ENCODE results near the gene ATF7IP2. TPM values are rescaled to one million over a fixed set of nuclear protein-coding genes. Genes with fewer than 3 reads are reported as not detected.
"Not testable (repeated sequence)": the region's sequence is repeated elsewhere in the genome, so short reads cannot be mapped to it uniquely, and the experiment has no call there.

The ATF7IP2 gene, protein sequence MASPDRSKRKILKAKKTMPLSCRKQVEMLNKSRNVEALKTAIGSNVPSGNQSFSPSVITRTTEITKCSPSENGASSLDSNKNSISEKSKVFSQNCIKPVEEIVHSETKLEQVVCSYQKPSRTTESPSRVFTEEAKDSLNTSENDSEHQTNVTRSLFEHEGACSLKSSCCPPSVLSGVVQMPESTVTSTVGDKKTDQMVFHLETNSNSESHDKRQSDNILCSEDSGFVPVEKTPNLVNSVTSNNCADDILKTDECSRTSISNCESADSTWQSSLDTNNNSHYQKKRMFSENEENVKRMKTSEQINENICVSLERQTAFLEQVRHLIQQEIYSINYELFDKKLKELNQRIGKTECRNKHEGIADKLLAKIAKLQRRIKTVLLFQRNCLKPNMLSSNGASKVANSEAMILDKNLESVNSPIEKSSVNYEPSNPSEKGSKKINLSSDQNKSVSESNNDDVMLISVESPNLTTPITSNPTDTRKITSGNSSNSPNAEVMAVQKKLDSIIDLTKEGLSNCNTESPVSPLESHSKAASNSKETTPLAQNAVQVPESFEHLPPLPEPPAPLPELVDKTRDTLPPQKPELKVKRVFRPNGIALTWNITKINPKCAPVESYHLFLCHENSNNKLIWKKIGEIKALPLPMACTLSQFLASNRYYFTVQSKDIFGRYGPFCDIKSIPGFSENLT
- total RNA-seq (2014; rRNA removed; shearing (Covaris generic)): 7.1 and 13.1 TPM in 2 replicates

DNA sequence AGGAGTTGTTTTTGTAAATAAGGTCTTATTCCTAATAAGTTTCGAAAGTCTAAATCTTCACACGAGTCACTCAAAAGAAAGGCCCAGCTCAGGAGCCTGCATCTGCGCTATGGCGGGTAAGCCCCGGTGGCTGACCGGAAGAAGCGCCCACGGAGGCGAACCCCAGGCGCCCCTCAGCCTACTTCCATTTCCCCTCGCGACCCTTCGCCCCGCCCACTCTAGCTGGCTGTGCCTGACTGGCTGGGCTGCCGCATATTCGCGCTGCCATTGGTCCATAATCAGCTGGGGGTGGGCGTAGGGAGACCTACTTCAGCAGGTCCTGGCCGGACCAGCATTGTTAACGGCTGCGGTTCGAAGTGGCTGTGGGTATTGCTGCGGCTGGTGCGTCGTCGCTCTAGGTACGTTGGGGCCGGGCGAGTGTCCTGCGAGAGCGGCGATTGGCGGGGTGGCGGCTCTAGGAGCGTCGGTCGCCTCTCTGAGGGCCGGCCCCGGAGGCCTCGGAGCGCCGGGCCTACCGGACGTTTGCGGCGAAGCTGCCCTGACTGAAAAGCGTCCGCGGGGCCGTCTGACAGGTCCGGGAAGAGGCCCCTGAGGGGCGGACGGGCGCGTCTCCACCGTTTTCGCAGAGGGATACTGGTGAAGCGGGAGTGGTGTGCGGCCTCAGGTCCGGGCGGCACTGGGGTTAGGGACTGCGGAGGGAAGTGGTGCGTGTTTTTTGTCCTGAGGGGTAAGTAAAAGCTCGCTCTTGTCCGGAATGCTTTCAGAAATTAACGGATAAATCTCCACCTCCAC, at the start of gene ATF7IP2:
ATF7IP2 (plus strand) TSS at position 337 of the 792 bp plus-strand sequence. CDS start 44,560 bp downstream, outside the sequence.
- H3K27me3 ChIP-seq (replicated peaks): no peaks in the 10 kb centered on the region
- no peaks in the 10 kb centered on the region for H3K9me3 ChIP-seq (replicated peaks)
- peak; percentile 82 to 93 for DNase-seq (ENCODE audit: low read depth in 1 of 2, low spot score in 2 of 2)
- peaks cover 4% of the 10 kb centered on the region; the same call in 1 of the 2 replicates for H3K36me3 ChIP-seq
- H3K4me1 ChIP-seq (replicated peaks): 0 out of 2 replicates have a peak, but pooled peaks cover 3% of the 10 kb centered on the region
- H3K4me3 ChIP-seq: peak within 1 kb of the TSS; percentile 56
- H3K27ac ChIP-seq: 0 out of 2 replicates have a peak within 1 kb of the TSS, but pooled peaks have one; percentile 15

DNA sequence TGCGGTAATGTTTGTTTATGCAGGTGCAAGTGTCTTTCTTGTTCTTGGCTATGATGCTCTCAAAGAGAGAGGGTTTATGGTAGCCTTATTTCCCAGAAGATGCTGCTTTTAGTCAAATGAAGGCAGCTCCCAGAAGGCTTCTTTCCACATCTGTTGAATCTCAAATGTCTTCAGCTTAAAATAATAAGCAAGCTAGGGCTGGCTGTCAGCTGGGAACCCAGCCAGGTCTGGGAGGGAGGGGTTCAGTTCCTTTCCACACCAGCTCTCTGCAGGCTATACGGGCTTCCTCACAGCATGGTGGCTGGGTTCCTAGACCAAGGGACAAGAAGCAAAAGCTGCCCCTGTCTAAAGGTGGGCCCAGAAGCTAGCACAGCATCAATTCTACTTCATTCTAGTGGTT, 47.4 kb upstream of the ATF7IP2 start:
- no peaks in the 10 kb centered on the region for H3K27me3 ChIP-seq (replicated peaks)
- peaks cover 6% of the 10 kb centered on the region for H3K9me3 ChIP-seq (replicated peaks)
- no peaks in the 10 kb centered on the region for H3K36me3 ChIP-seq
- H3K4me1 ChIP-seq (replicated peaks): no peaks in the 10 kb centered on the region
- no peak overlapping the region for H3K4me3 ChIP-seq
- H3K27ac ChIP-seq: no peak overlapping the region
- DNase-seq (ENCODE audit: low read depth in 1 of 2, low spot score in 2 of 2): no peak

DNA sequence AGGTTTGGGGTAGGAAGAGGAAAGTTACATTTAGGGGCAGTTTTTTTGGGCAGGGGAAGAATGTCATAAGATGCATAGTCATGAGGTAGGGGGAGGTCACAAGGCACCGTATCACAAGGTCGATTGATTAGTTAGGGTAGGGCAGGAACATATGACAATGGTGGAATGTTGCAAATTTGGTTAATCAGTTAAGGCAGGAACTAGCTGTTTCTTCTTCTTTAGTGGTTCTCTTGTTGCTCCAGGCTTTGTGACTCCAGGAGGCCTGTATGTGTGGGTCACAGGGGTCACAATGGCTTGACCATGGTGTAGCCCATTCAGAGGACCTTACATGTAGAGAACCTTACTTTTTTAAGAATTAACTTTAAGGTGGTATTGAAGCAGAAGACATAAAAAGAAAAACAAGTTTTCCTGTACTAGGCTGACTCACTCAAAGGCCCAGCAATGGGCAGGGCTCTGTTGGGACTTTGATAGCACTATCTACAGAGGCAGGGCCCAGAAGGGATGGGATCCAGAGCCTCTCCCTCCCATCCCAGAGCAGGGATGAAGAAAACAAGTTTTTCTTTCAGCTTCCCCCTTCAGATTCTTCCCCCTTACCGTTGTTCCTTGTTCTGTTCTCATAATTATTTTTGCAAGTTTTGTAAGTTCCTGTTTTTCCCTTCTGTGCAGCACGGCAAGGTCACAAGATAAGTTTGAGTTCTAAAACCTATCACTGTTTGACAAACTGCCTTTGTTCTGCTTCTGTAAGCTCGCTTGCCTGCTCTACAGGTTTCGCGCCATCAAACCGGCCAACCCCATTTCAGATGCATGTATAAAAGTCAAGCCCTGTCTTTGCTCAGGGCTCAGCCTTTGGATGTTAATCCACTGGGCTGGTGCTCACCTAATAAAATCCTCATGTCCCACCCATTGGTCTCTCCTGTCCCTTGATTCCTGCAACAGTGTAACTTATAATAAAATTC, 45.8 kb upstream of the ATF7IP2 start:
- H3K9me3 ChIP-seq (replicated peaks): peaks cover 6% of the 10 kb centered on the region
- H3K36me3 ChIP-seq: no peaks in the 10 kb centered on the region
- no peak for DNase-seq (ENCODE audit: low read depth in 1 of 2, low spot score in 2 of 2)
- no peak overlapping the region for H3K4me3 ChIP-seq
- H3K27me3 ChIP-seq (replicated peaks): no peaks in the 10 kb centered on the region
- no peak overlapping the region for H3K27ac ChIP-seq
- no peaks in the 10 kb centered on the region for H3K4me1 ChIP-seq (replicated peaks)

DNA sequence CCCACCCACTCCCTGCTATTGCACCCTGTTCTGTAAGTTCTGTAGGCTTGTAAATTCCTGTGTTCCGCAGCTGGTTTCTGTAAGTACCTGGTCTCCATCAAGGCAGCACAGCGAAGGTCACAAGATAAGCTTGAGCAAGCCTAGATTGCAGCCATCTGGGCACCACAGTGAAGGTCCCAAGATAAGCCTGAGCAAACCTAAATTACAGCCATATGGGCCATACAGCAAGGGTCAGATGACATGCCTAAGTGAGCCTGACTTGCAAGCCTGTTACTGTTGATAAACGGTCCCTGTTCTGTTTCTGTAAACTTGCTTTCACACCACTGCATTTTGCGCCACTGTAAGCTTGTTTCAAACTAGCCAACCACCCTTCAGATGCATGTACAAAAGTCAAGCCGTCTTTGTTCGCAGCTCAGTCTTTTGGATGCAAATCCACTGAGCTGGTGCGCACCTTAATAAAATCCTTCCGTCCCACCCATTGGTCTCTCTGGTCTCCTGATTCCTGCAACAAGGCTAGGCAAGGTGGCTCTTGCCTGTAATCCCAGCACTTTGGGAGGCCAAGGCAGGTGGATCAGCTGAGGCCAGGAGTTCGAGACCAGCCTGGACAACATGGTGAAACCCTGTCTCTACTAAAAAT, 42.6 kb upstream of the ATF7IP2 start:
- H3K27ac ChIP-seq: no peak overlapping the region
- H3K4me3 ChIP-seq: no peak overlapping the region
- peaks cover 6% of the 10 kb centered on the region for H3K9me3 ChIP-seq (replicated peaks)
- no peaks in the 10 kb centered on the region for H3K27me3 ChIP-seq (replicated peaks)
- no peaks in the 10 kb centered on the region for H3K36me3 ChIP-seq
- no peak for DNase-seq (ENCODE audit: low read depth in 1 of 2, low spot score in 2 of 2)
- H3K4me1 ChIP-seq (replicated peaks): no peaks in the 10 kb centered on the region

DNA sequence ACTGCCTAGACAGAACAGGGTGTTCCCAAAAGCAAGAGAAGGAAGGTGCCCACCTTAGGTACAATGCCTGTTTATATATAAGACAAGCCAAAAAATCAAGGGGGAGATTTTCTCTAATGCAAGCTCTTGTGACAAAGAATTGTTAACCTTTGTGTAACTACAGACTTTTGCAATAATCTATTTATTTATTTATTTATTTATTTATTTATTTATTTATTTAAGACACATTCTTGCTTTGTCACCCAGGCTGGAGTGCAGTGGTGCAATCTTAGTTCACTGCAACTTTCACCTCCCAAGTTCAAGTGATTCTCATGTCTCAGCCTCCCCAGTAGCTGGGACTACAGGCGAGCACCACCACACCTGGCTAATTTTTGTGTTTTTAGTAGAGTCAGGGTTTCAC, 41.2 kb upstream of the ATF7IP2 start:
- H3K9me3 ChIP-seq (replicated peaks); DNase-seq (ENCODE audit: low read depth in 1 of 2, low spot score in 2 of 2); H3K36me3 ChIP-seq; H3K4me1 ChIP-seq (replicated peaks); H3K27ac ChIP-seq; H3K27me3 ChIP-seq (replicated peaks); H3K4me3 ChIP-seq: not testable (repeated sequence)

DNA sequence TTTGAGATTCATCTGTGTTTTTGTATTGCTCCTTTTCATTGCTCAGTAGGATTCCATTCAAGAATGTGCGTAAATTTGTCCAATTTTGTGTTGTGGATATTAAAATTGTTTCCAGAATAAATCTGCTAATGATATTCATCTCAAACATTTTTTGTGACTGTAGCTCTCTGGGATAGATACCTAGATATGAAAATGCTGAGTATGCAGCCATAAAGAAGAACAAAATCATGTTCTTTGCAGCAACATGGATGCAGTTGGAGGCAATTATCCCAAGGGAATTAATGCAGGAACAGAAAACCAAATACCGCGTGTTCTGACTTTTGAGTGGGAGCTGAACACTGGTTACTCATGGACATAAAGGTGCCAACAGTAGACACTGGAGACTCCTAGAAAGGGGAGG, 40.2 kb upstream of the ATF7IP2 start:
- Histone ChIP-seq H3K27ac (no peak overlapping the region), H3K4me3 (no peak overlapping the region), H3K4me1 (replicated peaks) (no peaks in the 10 kb centered on the region), H3K9me3 (replicated peaks) (peaks cover 6% of the 10 kb centered on the region; the same call in 1 of the 2 replicates), H3K36me3 (no peaks in the 10 kb centered on the region), H3K27me3 (replicated peaks) (no peaks in the 10 kb centered on the region)
- DNase-seq (ENCODE audit: low read depth in 1 of 2, low spot score in 2 of 2): no peak

DNA sequence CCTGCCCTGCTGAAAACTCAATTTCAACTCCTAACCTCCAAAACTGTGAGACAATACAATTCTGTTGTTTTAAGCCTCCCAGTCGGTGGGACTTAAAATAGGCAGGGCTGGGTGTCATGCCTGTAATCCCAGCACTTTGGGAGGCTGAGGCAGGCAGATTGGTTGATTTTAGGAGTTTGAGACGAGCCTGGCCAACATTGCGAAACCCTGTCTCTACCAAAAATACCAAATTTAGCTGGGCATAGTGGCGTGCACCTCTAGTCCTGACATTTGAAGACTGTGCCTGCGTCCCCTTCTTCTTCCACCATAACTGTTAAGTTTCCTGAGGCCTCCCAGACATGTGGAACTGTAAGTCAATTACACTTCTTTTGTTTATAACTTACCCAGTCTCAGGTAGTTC, 36.0 kb upstream of the ATF7IP2 start:
- Histone ChIP-seq H3K27ac (no peak overlapping the region), H3K9me3 (replicated peaks) (no peaks in the 10 kb centered on the region), H3K36me3 (no peaks in the 10 kb centered on the region), H3K27me3 (replicated peaks) (no peaks in the 10 kb centered on the region), H3K4me1 (replicated peaks) (no peaks in the 10 kb centered on the region), H3K4me3 (no peak overlapping the region)
- DNase-seq (ENCODE audit: low read depth in 1 of 2, low spot score in 2 of 2): no peak

DNA sequence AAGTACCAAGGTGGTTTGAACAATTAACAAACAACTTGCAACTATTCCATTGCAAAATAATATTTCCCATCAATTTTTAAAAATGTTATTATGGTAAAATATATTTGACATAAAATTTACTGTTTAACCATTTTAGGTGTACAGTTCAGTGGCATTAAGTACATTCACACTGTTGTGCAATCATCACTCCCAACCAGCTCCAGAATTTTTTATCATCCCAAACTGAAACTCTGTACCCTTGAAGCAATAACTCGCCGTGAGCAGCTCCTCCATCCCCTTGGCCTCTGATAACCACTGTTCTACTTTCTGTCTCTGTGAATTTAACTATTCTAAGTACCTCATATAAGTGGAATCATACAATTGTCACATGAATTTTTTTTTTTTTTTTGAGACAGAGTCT, 33.6 kb upstream of the ATF7IP2 start:
- H3K4me1 ChIP-seq (replicated peaks): no peaks in the 10 kb centered on the region
- no peak overlapping the region for H3K27ac ChIP-seq
- no peak for DNase-seq (ENCODE audit: low read depth in 1 of 2, low spot score in 2 of 2)
- H3K36me3 ChIP-seq: no peaks in the 10 kb centered on the region
- no peak overlapping the region for H3K4me3 ChIP-seq
- no peaks in the 10 kb centered on the region for H3K27me3 ChIP-seq (replicated peaks)
- no peaks in the 10 kb centered on the region for H3K9me3 ChIP-seq (replicated peaks)

DNA sequence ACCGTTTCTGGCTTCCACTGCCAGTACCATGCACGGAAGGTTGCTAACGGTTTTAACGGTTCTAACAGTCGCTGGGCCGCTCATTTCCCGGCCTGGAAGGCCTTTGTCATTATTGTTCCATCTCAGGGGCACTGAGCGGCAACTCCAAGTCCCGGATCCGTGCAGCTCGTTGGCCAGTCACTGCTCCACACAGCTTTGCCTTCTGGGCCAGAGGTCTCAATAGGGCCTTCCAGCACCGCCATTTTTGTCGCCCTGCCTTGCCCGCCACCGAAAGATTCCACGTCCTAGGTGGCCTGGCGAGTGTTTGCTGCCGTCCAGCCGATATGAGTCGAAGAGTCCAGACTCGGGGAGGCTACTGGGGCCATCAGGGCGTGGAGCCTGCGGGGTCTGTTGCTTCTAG, 30.3 kb upstream of the ATF7IP2 start:
- Histone ChIP-seq H3K9me3 (replicated peaks) (no peaks in the 10 kb centered on the region), H3K4me3 (no peak overlapping the region), H3K27me3 (replicated peaks) (no peaks in the 10 kb centered on the region), H3K36me3 (no peaks in the 10 kb centered on the region), H3K4me1 (replicated peaks) (no peaks in the 10 kb centered on the region), H3K27ac (no peak overlapping the region)
- no peak for DNase-seq (ENCODE audit: low read depth in 1 of 2, low spot score in 2 of 2)

DNA sequence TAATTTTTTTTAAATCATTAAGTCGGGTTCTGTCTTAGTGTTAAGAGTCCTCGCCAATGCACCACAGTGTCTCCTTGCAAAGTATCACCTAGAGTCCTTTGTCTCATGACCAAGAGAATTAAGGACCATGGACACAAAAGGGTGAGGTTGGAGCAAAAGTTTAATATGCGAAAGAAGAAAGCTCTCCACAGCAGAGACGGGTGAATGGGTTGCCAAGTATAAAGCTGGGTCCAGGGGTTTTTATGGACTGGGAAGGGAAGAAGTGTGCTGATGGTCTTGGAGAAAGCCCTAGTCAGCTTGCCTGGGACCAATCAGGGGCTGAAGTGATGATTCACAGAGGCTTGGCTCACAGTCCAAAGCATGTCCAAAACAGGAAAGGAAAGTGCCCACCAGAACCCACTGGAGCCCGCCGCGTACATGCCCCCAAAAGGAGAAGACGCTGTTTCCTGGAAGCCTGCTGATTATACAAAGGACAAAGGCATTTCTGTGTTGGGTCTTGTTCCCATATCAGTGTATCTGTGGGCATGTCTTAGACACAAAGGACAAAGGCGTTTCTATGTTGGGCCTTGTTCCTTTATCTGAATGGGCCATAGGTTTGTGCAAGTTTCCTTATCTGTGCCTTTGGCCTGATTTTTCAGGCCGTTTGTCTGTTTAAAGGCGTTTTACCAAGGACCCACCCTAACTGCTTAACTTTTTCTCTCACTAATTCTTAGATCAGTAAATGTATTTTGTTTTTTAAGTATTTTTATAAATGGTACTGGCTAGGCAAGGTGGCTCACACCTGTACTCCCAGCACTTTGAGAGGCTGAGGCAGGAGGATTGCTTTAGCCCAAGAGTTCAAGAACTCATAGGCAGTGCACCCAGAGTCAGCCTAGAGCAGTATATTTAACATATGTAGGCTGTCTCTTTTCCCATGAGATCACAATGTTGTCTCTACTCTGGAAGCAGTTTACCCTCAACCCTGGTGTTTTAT, 28.7 kb upstream of the ATF7IP2 start:
- no peaks in the 10 kb centered on the region for H3K27me3 ChIP-seq (replicated peaks)
- H3K4me3 ChIP-seq: no peak overlapping the region
- no peaks in the 10 kb centered on the region for H3K36me3 ChIP-seq
- no peak overlapping the region for H3K27ac ChIP-seq
- no peak for DNase-seq (ENCODE audit: low read depth in 1 of 2, low spot score in 2 of 2)
- no peaks in the 10 kb centered on the region for H3K4me1 ChIP-seq (replicated peaks)
- H3K9me3 ChIP-seq (replicated peaks): no peaks in the 10 kb centered on the region; the same call in 1 of the 2 replicates

DNA sequence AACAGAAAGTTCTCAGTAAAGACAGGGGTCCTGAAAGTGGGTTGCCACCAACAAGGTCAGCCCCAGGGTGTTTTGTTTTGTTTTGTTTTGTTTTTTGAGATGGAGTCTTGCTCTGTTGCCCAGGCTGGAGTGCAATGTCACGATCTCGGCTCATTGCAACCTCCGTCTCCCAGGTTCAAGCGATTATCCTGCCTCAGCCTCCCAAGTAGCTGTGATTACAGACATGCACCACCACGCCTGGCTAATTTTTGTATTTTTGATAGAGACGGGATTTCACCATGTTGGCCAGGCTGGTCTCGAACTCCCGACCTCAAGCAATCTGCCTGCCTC, 24.1 kb upstream of the ATF7IP2 start:
- DNase-seq (ENCODE audit: low read depth in 1 of 2, low spot score in 2 of 2); H3K27ac ChIP-seq; H3K4me3 ChIP-seq; H3K4me1 ChIP-seq (replicated peaks); H3K9me3 ChIP-seq (replicated peaks); H3K27me3 ChIP-seq (replicated peaks); H3K36me3 ChIP-seq: not testable (repeated sequence)
